Central memory CD4-positive, alpha-beta T cell (primary cell): ENCODE results near the gene GSTA2.
"Not testable (repeated sequence)": the region's sequence is repeated elsewhere in the genome, so short reads cannot be mapped to it uniquely, and the experiment has no call there.

Experiments
- DNase-seq: peaks from one replicate; pipeline ENCODE4 v3.0.0; 2022

GSTA2 gene

GRCh38 chr6:52759085-52759484 is 4.2 kb downstream of the GSTA2 start:
- no peak for DNase-seq

DNA sequence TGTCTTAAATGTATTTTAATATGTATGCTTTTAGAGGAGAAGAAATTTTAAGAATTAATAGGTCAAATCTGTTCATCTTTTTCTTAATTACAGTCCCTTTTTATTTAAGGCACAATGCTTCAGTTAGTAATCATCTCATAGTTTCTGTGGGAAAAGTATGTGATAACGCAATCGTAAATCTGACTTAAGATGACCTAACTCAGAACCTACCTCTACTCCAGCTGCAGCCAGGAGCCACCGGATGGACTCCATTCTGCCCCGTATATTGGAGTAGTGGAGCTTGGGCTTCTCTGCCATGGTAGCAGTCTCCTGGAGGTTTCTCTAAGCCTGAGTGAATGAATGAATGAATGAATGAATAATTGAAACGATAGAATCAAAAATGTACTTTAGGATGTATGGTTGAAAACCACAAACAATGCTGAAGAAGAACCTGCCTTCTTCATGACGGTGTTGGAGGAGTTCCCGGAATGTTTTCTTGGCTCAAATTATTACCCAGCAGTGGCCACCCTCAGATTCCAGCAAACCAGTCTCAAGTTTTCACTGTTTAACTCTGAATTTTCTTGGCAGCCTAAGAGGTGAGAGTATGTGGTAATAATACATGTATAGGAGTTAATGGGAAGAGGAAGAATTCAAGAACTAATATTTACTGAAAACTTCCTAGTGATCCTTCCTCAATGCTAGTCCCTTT is 5.5 kb downstream of the GSTA2 start:
- DNase-seq, result not testable (repeated sequence)

DNA sequence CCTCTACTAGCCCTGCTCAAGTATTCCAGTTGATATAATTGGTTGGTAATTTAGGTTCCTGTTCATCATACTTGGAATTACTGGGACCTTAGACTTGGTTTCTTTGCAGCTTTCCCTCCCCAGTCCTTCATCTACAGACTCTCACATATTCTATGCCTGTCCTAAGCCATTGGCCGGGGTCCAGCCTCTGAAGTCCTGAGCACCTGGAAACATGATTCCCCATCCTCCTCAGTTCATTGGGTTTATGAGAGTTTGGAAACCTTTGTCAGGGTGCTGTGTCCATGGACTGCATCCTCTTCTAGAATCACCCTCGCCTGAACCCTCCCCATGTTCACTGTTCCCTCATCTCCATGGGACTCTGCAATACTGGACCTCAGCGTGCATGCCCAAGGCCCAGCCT is 8.8 kb downstream of the GSTA2 start:
- no peak for DNase-seq

GRCh38 chr6:52753137-52753536 is 10.1 kb downstream of the GSTA2 start:
- DNase-seq, result not testable (repeated sequence)

DNA sequence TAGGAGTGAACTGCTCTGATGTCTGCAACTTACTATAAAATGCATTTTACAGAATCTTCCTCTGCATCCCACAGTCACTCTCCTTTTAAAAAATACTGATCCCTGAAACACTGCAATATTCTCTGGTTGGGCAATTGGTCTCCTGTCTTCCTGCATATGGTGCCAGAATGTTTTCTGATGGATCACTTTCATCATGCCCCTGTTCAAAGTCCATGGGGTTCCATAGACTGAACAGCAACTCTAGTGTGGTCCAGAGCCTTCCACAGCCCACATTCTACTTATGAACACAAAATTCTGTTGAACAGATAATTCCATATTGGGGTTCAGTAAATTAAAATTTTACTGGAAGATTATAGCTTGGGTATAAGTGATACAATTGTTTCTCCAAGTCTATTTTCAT is 11.0 kb downstream of the GSTA2 start:
- DNase-seq, result no peak

DNA sequence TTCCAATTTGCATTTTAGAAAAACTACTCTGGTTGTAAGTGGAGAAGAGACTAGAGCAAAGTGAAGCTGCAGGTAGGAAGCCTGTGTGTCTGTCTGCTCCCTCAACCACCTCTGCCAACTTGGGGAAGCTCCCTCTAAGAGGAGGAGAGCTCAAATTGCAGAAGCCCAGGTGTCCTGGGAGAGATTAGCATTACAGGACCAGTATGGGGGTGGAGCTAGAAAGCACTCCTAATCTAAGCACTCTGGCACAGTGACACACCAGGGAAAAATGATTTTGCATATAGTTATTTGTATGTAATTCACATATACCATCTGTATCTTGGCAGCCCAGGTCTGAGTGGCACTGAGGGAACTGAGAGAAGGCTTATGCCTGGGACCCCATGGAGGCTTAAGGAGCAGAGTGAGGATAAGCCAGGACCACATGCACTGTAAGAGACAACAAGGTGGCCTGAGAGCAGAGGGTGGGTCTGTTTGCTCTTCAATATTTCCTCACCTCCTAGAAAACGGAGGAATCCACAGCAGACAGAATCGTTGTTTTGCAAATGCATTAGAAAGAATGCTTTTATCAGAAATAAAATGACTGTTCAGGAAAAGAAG is 13.6 kb downstream of the GSTA2 start:
- DNase-seq, result no peak

GRCh38 chr6:52747301-52747700 is 16.0 kb downstream of the GSTA2 start:
- DNase-seq, result not testable (repeated sequence)

DNA sequence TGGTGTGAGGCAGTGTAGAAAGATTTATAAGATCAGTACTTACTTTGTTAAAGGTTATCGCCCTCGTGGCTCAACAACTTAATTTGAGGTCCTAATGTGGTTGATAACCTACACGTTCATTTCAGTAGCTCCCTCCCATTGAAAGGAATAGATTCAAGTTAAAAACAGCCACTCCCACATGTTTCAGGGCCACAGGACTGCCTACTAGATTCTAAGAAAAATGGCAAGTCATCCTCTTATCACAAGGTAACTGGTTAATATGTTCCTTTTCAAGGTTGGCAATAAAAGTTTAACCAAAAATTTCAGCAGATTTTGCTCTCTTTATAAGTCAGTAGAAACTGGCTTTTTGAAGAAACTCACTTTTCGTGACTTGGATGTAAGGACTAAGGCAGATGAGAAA is 17.1 kb downstream of the GSTA2 start:
- DNase-seq, result no peak

DNA sequence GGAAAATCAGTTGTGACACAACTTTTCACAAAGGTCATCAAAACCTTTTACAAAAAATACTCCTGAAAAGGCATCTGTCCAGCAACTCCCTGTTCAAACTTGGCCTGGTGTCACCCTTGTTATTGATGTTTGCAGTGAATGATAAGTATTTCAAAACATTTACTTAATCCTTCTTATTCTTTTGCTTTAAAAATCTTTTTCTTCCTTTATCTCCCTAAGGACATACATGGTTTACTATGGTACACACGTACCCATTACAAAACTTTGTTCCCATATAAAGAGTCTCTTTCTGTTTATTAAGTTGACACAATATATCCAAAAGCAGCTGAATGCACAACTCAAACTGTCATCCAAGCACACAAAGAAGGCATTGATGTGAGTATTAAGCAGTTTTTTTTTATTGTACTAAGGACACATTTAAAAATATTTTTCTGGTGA is 17.5 kb downstream of the GSTA2 start:
- DNase-seq, result no peak

DNA sequence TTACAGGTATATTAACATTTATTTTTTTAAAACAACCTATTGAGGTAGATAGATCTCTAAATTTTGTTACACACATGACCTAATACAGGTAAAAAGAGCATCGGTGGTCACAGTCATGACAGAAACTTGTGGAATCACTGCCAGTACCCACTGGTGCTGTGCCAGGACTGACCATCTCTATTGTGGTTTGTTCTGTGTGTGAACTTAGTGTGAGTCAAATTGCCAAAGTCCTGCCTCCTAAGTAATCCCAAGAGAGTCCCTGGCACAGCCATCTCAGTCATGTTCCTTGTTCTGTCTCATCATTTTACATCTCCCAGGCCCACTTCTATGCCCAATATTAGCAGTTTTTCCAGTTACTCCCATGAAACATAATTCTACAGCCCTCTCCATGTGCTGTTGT is 21.4 kb downstream of the GSTA2 start:
- DNase-seq, result no peak

DNA sequence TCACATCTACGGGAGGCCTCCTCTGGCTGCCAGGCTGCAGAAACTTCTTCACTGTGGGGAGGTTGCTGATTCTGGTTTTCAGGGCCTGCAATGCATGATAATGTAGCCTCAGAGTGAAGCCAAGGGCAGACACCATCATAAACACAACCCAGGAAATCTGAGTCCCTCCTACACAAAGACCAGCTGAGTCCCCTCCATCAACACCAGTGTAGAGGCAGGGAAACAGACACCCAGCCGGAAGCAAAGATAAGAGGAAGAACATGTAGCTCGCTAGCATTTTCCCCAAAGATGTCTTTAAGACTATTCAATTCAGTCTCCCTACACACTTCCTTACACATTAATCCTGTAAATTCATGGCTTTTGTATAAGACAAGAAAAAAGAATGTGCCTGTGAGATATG is 23.6 kb downstream of the GSTA2 start:
- DNase-seq, result no peak

DNA sequence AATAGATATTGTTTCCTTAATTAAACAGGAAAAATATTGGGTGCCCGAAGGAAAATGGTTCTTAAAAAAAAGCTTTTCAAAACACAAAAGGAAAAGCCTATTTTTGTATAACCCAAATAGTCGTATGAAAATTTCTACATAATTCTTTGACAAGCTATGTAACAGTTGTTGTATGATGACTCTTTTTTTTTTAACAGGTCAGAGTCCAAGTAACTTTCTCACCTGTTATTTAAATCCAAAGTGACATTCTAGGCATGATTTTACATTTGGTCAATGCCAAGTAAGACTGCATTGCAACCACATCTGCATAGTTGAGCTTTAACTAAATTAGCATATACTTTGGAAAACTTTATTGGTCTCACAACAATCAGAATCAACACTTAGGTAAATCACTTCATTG is 24.1 kb downstream of the GSTA2 start:
- no peak for DNase-seq

DNA sequence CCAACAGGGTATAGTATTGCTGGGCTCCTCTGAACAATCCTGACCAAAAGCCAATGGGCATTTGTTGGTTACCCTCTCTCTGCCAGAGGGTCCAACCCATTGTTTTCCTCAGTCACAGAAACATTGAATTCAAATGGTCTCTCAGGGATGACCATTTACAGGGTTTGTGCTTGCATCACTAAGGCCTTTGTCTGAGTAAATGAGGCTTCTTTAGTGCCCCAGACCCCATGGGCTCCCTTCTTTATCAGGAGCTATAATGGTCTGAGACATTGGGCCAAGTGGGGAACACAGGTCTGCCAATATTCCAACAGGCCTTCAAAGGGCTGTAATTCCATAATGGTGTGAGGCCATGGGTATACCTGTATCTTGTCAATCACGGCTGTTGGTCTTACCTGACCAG is 27.1 kb downstream of the GSTA2 start:
- DNase-seq, result no peak

- no peak for DNase-seq
Observed at GRCh38 chr6:52735071-52735470, 28.2 kb downstream of the GSTA2 start.

- DNase-seq, result no peak
Observed at GRCh38 chr6:52734072-52734471, 29.2 kb downstream of the GSTA2 start.

DNA sequence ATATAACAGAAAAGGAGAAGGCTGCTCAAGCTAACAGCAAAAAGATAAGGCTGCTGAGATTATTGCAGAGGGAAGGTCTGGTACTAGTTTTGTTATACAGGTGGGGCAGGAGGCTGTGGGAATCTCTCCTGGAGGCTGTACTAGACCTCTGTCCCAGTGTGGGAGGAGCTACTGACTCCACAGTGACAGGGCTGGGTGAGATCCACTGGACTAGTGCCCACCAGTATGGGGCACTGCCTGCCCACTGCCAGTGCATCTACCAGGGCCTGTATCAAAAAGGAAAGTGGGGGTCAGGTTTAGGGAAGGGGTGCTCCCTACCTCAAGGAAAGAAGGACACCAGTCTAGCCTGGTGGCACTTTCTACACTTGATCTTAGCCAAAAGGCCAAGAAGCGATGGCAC is 30.1 kb downstream of the GSTA2 start:
- DNase-seq, result no peak

DNA sequence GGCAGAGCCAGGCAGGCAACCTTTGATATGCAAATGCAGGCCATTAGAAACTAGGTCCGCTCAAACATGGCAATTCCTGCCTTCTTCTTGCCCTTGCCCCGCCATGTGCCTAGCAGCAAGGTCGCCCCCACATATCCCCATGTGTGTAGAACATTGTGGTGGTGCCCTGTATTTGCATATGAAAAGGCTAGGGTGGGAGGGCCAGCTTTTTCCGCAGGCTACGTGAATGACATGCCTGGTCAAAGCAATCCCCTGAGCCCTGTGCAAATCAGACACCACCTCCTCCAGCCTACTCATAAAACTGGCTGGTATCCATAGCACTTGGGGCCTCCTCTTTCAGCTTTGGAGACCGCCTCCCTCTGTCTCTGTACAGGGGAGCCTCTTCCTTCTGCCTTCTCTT is 31.6 kb downstream of the GSTA2 start:
- DNase-seq, result no peak

GRCh38 chr6:52729576-52729975 is 33.7 kb downstream of the GSTA2 start:
- no peak for DNase-seq

DNA sequence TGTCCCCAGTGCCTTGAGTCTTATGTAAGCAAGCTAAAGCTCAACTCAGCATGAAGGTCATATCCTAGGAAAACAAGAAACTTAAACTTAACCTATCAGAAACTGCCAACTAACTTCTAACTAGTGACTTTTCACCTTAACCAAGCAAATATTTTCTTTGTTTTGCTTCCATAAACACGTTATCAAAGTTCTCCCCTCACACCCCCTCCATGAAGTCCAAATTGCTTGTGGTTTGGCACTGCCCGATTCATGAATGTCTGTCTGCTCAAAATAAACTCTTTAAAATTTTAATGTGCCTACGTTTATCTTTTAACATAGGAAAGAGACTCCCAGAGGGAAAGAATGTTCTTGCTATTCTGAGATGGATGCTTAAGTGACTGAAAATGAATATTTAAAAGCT is 34.9 kb downstream of the GSTA2 start:
- DNase-seq, result no peak

DNA sequence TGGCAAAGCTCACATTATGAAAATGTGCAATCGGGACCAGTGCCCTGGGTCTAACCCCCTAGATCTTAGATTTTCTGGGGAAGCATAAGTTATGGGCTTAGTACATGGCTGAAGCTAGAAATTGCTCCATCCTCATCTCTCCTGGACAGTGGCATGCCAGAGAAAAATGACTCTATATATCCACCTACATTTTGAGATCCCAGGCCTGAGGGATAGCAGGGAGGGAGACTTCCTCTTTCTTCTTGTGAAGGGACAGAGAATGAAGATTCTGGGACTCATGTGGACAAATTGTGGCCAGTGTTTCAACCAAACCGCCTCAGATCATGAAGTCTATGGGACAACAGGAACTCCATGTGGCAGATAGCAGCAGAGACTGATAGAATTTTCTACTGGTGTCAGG is 35.4 kb downstream of the GSTA2 start:
- DNase-seq, result no peak

DNA sequence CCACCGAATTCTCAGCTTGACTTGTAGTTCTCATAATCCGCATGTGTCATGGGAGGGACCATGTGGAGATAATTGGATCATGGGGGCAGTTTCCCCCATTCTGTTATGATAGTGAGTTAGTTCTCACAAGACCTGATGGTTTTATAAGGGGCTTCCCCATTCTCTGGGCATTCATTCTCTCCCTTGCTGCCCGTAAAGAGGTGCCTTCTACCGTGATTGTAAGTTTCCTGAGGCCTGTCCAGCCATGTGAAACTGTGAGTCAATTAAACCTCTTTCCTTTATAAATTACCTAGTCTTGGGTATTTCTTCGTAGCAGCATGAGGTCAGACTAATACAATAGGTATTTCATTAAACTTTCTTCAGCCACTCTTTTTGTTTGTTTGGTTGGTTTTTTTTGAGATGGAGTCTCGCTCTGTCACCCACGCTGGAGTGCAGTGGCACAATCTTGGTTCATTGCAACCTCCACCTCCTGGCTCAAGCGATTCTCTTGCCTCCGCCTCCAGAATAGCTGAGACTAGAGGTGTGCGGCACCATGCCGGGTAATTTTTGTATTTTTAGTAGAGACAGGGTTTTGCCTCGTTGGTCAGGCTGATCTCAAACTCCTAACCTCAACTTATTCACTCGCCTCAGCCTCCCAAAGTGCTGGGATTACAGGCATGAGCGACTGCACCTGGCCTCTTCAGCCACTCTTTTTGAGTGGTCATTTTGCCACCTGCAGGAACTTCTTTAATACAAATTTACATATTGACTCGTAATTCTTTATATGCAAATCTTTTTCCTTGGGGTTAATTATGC is 36.3 kb downstream of the GSTA2 start:
- no peak for DNase-seq

GRCh38 chr6:52726193-52726542 is 37.1 kb downstream of the GSTA2 start:
- DNase-seq, result no peak

- no peak for DNase-seq
Observed at GRCh38 chr6:52725535-52726192, 37.6 kb downstream of the GSTA2 start.

DNA sequence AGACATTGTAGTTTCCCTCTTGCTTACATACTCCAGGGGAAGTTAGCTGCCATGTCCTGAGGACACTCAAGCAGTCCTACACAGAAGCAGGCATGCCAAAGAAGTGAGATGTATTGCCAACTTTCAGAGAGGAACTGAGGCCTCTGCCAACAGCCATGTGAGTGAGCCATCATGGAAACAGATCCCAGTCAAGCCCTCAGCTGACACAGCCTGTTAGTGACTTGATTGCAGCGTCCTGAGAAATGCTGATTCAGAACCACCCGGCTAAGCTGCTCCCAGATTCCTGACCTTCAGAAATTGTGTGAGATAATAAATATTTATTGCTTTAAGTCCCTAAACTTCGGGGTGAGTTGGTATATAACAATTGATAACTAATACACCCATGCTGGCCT is 38.1 kb downstream of the GSTA2 start:
- no peak for DNase-seq
